Peyer's patch (tissue), 4 donors: Measurements from ENCODE around the gene VIPR1. TPM values are rescaled to one million over a fixed set of nuclear protein-coding genes. Genes with fewer than 3 reads are reported as not detected.

Source experiments
- DNase-seq, 3 donors: peaks; one replicate each; pipeline ENCODE4 v3.0.0-alpha.2; 2017 to 2019
- H3K27ac ChIP-seq, 4 donors: fragments of 200-600 bp; sonication (generic); one replicate each; pipeline ENCODE4 v1.5.1; 2016 to 2019
- H3K27me3 ChIP-seq, 2 donors: fragments of 200-600 bp; sonication (generic); one replicate each; pipeline ENCODE4 v1.5.1; 2019
- H3K36me3 ChIP-seq, 3 donors: fragments of 200-600 bp; sonication (generic); one replicate each; pipeline ENCODE4 v1.5.1; 2016 to 2019
- H3K4me1 ChIP-seq, 4 donors: fragments of 200-600 bp; sonication (generic); one replicate each; pipeline ENCODE4 v1.5.1; 2016 to 2019
- H3K4me3 ChIP-seq, 4 donors: fragments of 200-600 bp; sonication (generic); 1 replicate in 3 of 4; 2 replicates in 1 of 4; pipeline ENCODE4 v1.5.1; 2016 to 2019; ENCODE audit warnings: mild to moderate bottlenecking in 1 of 4
- H3K9me3 ChIP-seq, 4 donors: fragments of 200-600 bp; sonication (generic); one replicate each; pipeline ENCODE4 v1.5.1; 2016 to 2019; ENCODE audit warnings: mild to moderate bottlenecking in 1 of 4
- POLR2A ChIP-seq, 2 donors: fragments of 450-650 bp; IDR thresholded peaks; one replicate each; pipeline ENCODE4 v1.5.1; 2017; ENCODE audit warnings: antibody characterized with exemption in 2 of 2, mild to moderate bottlenecking in 2 of 2, moderate library complexity in 2 of 2
- total RNA-seq, 4 donors: library from RNA; depleted of rRNA; stranded (reverse); fragments of >200 nt; gene quantifications; one replicate each; pipeline ENCODE4 v1.1.0, GENCODE V29; 2016
- TF ChIP-seq, protein P1 (sequence below), 6 experiments: fragments of 450-650 bp in 4 of 6; fragments of 200-600 bp in 2 of 6; sonication (generic) in 1 of 6; IDR thresholded peaks; one replicate each; pipeline ENCODE4 v1.5.1; 2017 to 2019; ENCODE audit warnings: antibody characterized with exemption in 6 of 6, mild to moderate bottlenecking in 3 of 6, moderate library complexity in 1 of 6

VIPR1 gene
- total RNA-seq, 4 donors from 2014 or later, result 52.8 to 320 (median 270) TPM

DNA sequence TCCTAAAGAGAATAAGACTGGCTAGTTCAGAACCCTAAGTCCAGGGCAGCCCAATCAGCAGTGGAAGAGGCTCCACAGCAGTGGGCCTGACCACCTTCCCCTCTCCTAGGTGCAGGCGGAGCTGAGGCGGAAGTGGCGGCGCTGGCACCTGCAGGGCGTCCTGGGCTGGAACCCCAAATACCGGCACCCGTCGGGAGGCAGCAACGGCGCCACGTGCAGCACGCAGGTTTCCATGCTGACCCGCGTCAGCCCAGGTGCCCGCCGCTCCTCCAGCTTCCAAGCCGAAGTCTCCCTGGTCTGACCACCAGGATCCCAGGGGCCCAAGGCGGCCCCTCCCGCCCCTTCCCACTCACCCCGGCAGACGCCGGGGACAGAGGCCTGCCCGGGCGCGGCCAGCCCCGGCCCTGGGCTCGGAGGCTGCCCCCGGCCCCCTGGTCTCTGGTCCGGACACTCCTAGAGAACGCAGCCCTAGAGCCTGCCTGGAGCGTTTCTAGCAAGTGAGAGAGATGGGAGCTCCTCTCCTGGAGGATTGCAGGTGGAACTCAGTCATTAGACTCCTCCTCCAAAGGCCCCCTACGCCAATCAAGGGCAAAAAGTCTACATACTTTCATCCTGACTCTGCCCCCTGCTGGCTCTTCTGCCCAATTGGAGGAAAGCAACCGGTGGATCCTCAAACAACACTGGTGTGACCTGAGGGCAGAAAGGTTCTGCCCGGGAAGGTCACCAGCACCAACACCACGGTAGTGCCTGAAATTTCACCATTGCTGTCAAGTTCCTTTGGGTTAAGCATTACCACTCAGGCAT, 33.7 kb downstream of the VIPR1 start:
- Histone ChIP-seq H3K27ac (no peak overlapping the region), H3K9me3 (no peaks in the 10 kb centered on the region), H3K27me3 (no peaks in the 10 kb centered on the region), H3K36me3 (peaks cover 0 to 25% (median 0%) of the 10 kb centered on the region in 3 donors), H3K4me3 (no peak overlapping the region), H3K4me1 (peaks cover 0 to 5% (median 0%) of the 10 kb centered on the region in 4 donors)
- TF ChIP-seq POLR2A (IDR thresholded peaks at IDR 0.05), result no peak
- TF ChIP-seq, protein P1, sequence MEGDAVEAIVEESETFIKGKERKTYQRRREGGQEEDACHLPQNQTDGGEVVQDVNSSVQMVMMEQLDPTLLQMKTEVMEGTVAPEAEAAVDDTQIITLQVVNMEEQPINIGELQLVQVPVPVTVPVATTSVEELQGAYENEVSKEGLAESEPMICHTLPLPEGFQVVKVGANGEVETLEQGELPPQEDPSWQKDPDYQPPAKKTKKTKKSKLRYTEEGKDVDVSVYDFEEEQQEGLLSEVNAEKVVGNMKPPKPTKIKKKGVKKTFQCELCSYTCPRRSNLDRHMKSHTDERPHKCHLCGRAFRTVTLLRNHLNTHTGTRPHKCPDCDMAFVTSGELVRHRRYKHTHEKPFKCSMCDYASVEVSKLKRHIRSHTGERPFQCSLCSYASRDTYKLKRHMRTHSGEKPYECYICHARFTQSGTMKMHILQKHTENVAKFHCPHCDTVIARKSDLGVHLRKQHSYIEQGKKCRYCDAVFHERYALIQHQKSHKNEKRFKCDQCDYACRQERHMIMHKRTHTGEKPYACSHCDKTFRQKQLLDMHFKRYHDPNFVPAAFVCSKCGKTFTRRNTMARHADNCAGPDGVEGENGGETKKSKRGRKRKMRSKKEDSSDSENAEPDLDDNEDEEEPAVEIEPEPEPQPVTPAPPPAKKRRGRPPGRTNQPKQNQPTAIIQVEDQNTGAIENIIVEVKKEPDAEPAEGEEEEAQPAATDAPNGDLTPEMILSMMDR (IDR thresholded peaks at IDR 0.05), result peak in 4 of 6 experiments; percentile 29 to 62 (median 58)
- peak; percentile 20 to 79 (median 55) for DNase-seq

DNA sequence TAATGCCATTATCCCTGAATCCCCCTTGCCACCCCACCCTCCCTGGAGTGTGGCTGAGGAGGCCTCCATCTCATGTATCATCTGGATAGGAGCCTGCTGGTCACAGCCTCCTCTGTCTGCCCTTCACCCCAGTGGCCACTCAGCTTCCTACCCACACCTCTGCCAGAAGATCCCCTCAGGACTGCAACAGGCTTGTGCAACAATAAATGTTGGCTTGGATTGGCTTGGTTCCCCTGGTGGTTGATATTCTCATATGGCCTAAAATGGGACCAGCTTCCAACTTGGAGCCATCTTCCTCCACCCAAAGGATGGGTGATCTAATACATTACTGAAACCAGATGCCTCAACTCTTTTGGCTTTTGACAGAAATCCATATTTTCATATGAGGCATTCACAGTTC, 34.9 kb downstream of the VIPR1 start:
- no peaks in the 10 kb centered on the region for H3K9me3 ChIP-seq
- H3K27me3 ChIP-seq, result no peaks in the 10 kb centered on the region
- no peak overlapping the region for H3K4me3 ChIP-seq
- no peak for TF ChIP-seq POLR2A (IDR thresholded peaks at IDR 0.05)
- TF ChIP-seq, protein P1 (IDR thresholded peaks at IDR 0.05), result no peak
- H3K36me3 ChIP-seq, result peaks cover 0 to 13% (median 0%) of the 10 kb centered on the region in 3 donors
- DNase-seq, result no peak
- no peak overlapping the region for H3K27ac ChIP-seq
- H3K4me1 ChIP-seq, result peaks cover 0 to 5% (median 0%) of the 10 kb centered on the region in 4 donors

DNA sequence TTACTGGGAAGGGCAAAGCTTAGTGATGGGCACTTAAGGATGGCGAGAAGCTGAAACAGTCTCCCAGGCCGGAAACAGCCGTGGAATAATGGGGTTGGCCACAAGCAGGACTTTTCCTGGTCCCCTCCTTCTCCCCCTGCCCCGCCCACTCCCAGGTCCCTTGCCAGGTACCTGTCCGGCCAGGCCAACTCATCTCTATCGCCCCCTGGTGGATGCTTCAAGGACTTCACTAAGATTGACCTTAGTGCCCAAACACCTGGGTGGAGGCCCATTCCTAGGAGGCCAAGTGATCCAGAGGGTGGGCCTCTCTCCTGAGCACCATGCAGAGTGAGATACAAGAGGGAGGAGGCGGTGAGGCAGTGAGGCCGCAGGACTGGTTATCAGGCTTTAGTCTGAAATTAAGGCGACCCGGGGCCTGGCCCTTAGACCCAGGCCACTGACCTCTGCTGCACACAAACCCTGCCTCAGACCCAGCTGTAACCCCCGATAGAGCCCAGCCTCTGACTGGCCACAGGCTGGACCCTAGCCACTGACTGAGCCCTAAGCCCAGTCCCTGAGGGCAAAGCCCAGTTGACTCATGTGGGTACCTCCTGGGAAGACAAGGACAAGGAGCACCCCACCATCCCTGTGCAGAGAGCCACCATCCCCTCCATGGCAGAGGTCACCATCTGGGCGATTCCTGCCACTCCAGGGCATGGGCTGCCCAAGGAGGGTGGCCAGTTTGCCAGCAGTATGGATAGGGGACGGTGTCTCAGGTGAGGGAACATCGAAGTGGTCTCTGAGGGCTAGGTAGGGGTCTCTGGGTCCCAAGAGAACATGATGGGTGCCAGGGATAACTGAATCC, 37.6 kb downstream of the VIPR1 start:
- Histone ChIP-seq H3K4me3 (no peak overlapping the region), H3K4me1 (peaks cover 0 to 12% (median 0%) of the 10 kb centered on the region in 4 donors), H3K36me3 (no peaks in the 10 kb centered on the region), H3K27ac (no peak overlapping the region), H3K27me3 (no peaks in the 10 kb centered on the region), H3K9me3 (no peaks in the 10 kb centered on the region)
- TF ChIP-seq, protein P1 (IDR thresholded peaks at IDR 0.05), result peak; percentile 38 to 89 (median 80)
- TF ChIP-seq POLR2A (IDR thresholded peaks at IDR 0.05), result no peak
- peak; percentile 58 to 89 (median 78) for DNase-seq

DNA sequence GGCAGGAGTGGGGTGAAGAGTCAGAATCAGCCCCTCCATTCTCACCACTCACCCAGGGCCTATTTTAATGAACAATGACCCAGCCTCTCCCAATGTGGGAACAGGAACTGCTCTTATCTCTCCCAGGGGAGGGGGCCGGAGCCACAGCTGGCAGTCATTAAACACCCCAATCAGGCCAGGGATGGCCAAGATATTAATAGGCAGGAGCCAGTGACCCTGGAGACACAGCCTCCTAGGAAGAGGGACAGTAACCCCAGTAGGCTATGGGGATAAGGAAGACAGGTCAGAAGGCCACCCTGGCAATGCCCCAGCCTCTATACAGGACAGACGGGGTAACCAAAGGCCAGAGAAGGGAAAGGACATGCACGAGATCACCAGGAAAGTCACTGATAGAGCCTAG, 38.6 kb downstream of the VIPR1 start:
- H3K4me1 ChIP-seq, result peaks cover 0 to 15% (median 0%) of the 10 kb centered on the region in 4 donors
- no peak for DNase-seq
- H3K27me3 ChIP-seq, result no peaks in the 10 kb centered on the region
- TF ChIP-seq, protein P1 (IDR thresholded peaks at IDR 0.05), result no peak
- no peak for TF ChIP-seq POLR2A (IDR thresholded peaks at IDR 0.05)
- no peak overlapping the region for H3K27ac ChIP-seq
- no peak overlapping the region for H3K4me3 ChIP-seq
- no peaks in the 10 kb centered on the region for H3K9me3 ChIP-seq
- no peaks in the 10 kb centered on the region for H3K36me3 ChIP-seq

DNA sequence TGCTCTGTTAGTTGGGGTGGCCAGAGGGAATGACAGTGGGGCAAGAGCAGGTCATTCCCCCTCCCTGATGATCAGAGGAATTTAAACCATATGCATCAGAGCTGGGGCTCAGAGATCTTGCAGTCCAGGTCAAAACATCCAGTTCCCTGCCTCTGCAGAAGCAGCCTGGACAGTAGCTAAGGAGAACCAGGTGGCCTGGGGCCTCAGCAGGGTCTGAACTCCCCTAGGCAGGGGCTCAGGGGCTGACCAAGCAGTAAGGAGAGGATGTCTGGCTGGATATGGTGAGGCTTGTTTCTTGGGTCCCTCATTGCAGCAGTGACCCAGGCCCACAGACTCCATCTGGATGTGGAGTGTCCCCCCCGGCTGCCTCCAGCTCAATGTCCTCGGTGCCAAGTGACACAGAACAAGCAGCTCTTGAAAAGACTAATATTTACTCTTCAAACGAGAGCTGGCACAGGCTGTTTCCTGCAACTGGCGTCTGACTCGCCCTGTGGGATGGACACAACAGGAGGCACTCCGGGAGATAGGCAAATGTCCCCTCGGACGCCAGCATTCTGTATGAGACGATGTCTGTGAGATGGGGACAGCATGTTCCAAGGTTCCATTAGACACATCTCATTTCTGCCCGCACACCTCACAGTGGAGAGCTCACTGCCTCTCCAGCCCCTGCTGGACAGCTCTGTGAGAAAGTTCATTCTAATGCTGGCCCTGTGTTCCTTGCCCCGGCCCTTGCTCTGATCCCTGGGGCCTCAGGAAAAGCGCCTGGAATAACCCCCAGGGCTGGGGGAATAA, 42.2 kb downstream of the VIPR1 start:
- Histone ChIP-seq H3K36me3 (no peaks in the 10 kb centered on the region), H3K9me3 (no peaks in the 10 kb centered on the region), H3K27ac (peak overlapping the region in 3 of 4 donors; percentile 26 to 58 (median 52)), H3K4me3 (no peak overlapping the region), H3K4me1 (peaks cover 0 to 24% (median 0%) of the 10 kb centered on the region in 4 donors), H3K27me3 (no peaks in the 10 kb centered on the region)
- TF ChIP-seq, protein P1 (IDR thresholded peaks at IDR 0.05), result peak in 3 of 6 experiments; percentile 10 to 27 (median 26)
- TF ChIP-seq POLR2A (IDR thresholded peaks at IDR 0.05), result no peak
- DNase-seq, result peak in 2 of 3 donors; percentile 64 to 67
